ENCODE measurements around the gene STRIP1.

Gene STRIP1

GRCh38 chr1:110034451-110035235, at the start of gene STRIP1:
STRIP1 (plus strand) TSS chr1:110034624; CDS start chr1:110034638, 14 bp downstream.
- peak; percentile 89 for DNase-seq

- DNase-seq: no peak
Observed at GRCh38 chr1:109985247-109986053, 49.0 kb upstream of the STRIP1 start.

- DNase-seq: no peak
Observed at GRCh38 chr1:109986054-109986444, 48.4 kb upstream of the STRIP1 start.

DNA sequence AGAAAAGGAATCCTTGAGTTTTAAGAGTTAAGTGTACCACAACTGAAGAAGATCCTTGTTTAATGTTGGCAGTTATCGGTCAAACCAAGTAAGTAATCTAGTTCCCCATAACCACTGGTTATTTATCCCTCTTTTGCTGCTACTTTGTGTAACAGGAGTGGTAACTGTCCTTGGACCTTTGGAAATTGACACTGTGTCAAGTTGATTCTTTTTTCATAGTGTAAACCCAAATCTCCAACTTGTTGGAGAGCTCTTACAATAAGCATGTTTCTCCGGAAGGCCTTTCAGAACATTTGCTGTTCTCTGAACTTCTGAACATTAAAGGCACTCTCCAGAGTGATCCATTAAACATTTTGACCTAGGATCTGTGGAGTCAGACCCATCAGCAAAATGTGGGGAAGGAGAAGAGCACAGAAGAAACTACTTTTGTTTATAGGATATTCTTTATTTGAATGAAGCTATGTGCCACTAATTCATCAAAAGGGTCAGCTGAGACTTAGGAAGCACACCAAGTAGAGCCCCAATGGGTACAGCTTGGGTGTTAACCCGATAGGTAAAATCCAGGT, 46.0 kb upstream of the STRIP1 start:
- DNase-seq: no peak

- DNase-seq: no peak
Observed at GRCh38 chr1:109989506-109990301, 44.7 kb upstream of the STRIP1 start.

- DNase-seq: no peak
Observed at GRCh38 chr1:109990302-109990653, 44.1 kb upstream of the STRIP1 start.

DNA sequence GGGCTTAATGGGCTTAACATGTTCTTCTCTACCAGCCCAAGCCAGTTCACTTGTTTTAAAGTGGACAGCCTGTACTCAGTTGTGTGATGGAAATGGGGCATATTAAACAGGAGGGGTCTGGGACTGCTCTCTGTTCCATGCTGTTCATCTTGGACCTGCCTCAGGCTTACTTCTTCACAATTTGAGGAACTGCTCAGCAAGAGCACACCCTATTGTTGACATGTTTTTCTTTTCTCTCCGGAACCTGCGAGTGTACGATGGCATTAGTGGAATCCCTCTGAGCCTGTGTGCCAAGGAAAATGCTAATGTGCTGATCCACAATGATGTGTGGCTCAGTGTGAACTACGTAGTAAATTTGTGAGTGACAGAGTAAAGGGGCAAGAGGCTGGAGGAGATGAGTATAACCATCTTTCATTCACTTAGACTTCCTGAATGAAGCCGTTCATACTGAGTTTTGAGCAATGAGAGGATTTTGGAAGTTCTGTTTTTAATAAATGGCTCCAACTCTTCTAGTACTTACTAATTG, 43.0 kb upstream of the STRIP1 start:
- no peak for DNase-seq

DNA sequence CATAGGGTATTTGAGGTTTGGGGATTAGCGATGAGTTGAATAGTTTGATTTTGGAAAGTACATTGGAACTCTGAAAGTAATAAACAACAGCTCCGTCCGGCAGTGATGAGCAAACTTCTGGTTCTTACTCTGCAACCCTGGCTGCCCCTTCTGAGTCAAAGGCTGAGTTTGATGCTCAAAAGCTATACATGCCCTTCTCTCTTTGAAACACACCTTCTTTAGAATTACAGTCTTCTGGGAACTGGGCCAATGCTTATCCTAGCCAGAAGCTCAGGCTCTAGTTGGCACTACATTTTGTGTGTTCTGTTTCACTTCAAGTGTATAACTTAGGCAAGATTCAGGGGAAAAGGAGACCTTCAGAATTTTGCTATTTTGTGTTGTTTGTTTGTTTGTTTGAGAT, 40.5 kb upstream of the STRIP1 start:
- no peak for DNase-seq

DNA sequence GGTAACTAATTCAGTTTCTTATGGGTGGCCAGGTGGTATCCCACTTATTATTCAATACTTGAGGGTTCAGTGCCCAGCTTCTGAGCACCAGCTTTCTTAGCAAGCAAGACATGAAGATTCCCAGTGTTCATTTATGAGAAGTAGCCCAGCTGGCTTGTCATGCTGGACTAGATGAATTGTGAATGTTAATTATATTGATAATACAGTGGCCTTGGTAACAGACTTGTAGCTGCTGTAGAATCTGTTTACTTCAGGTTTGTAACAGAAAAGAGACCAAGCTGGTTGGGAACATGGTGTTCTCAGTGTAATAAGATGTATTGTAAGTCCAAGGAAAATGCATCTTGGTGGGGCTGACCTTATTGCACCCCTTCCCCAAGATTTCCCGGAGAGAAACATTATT, 39.8 kb upstream of the STRIP1 start:
- DNase-seq: no peak

GRCh38 chr1:109995536-109995935, 38.9 kb upstream of the STRIP1 start:
- DNase-seq: no peak

GRCh38 chr1:109996476-109996875, 37.9 kb upstream of the STRIP1 start:
- DNase-seq: no peak

GRCh38 chr1:109997204-109997866, 37.1 kb upstream of the STRIP1 start:
- DNase-seq: no peak

GRCh38 chr1:109997867-109998229, 36.6 kb upstream of the STRIP1 start:
- no peak for DNase-seq

DNA sequence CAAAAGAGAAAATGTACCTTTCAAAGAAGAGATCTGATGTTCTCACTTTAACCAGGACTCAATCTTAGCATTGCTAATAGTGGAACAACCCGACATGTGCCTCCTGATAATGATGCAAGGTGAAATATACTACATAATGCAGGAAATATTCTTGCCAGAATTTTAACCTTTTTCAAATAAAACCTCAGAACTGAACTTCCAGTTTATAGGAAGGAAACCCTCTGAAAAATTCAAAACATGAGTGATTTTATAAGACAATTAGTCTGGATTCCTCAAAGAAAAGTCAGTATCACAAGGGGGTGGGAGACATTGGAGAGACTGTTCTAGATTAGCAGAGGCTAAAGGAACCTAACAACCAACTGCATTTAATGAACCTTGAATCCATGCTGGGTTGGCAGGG, 31.7 kb upstream of the STRIP1 start:
- DNase-seq: no peak

- peak; percentile 36 for DNase-seq
Observed at GRCh38 chr1:110003747-110004428, 30.5 kb upstream of the STRIP1 start.

GRCh38 chr1:110004583-110004982, 29.8 kb upstream of the STRIP1 start:
- no peak for DNase-seq

- DNase-seq: no peak
Observed at GRCh38 chr1:110005971-110006370, 28.5 kb upstream of the STRIP1 start.

DNA sequence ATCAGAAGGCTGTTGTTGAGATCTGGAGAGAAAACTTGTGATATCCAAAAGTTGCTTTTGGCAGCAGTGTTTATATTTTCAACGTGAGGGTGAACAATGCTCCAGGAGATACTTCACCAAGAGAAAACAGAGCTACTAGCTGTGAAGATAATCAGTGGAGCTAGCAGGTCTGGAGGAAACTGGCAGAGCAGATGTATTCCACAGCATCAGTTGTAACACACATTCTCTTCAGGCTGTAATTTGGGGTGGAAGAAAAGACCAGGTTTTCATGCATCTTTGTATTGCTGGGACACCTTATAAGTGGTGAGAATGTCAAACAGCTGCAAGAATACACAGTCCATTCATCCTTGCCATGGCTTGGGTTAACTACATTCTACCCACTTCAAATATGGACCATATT, 27.9 kb upstream of the STRIP1 start:
- no peak for DNase-seq

DNA sequence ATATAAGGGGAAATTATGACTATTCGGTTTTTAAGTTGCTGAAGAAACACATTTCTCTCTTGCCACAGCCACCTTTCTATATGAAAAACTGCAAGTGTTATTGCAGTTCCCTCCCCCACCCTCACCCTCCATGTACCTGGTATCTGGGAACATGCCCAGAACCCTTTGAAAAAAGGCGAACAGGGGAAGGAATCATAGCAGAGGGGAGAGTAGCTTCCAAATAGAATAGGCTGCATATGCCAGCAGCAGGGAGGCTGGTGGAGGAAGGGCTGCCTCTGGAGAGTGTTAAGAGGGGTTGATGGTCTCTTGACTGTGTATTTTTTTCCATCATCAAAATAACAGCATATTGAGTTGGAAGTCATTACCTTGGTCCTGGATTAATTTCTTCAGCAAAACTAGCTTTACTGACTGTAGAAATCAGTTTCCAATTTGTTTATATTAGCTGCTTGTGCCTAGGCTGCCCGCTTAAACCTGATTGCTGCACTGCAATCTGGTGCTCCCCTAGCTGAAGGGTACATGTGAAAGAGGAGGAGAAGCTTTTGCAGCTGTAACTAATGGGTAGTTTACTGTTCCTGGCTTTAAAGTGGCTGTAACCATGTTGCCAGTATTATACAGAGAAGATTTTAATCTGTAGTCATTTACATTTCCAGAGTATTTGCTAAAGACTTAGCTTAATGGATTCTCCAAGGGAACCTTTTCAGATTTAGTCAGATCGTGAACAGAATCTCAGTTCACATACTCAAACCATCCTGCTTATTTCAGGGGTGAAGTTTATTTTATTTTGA, 27.2 kb upstream of the STRIP1 start:
- DNase-seq: no peak

DNA sequence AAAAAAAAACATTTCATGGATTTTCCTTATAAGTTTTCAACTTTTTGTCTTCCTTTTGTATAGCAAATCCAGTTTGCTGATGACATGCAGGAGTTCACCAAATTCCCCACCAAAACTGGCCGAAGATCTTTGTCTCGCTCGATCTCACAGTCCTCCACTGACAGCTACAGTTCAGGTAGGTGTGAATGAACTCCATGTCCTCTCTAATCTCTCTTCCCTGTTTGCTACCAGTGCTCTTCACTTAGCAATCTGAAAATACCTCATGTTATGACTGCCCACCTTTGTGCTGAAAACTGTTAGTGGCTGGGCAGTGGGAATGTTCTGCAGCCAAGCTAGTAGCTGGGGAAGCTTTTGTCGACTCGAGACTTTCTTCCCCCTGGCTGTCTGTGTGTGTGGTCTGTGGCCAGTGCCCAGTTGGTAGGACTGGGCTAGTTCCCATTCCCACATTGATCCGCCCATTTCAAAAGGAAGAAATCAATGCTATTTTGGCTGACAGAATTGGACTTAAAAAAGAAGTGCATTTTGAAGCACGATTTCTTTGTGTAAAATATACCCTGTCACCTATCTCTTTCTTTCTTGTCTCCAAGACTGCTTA, 25.4 kb upstream of the STRIP1 start:
- DNase-seq: no peak

Measured in activated naive CD4-positive, alpha-beta T cell treated with anti-CD3 and anti-CD28 coated beads, Interleukin-2, amount 50 U/mL, for 16 hours (primary cell).